Measurements from ENCODE around the gene MBP. TPM values are rescaled to one million over a fixed set of nuclear protein-coding genes. Genes with fewer than 3 reads are reported as not detected.

MBP gene
- total RNA-seq, 2 experiments from 2014 or later = 138 to 148 TPM

- Mint-ChIP-seq H3K36me3 (peaks cover 46% of the 10 kb centered on the region), H3K4me1 (peaks cover 21% of the 10 kb centered on the region), H3K27ac (no peak overlapping the region), H3K4me3 (no peak overlapping the region), H3K27me3 (no peaks in the 10 kb centered on the region), H3K9me3 (peaks cover 5% of the 10 kb centered on the region)
- POLR2A ChIA-PET = no interaction called here
- DNase-seq (no peak), ATAC-seq (ENCODE audit: low read depth) (no peak)
Measured at GRCh38 chr18:77038182-77038858, 94.3 kb downstream of the MBP start.

GRCh38 chr18:77037567-77037966 lies 95.0 kb downstream of the MBP start:
- ATAC-seq (ENCODE audit: low read depth) (no peak), DNase-seq (no peak)
- no peaks in the 10 kb centered on the region for H3K27me3 Mint-ChIP-seq
- no peak overlapping the region for H3K27ac Mint-ChIP-seq
- H3K36me3 Mint-ChIP-seq = peaks cover 41% of the 10 kb centered on the region
- peaks cover 5% of the 10 kb centered on the region for H3K9me3 Mint-ChIP-seq
- H3K4me3 Mint-ChIP-seq = no peak overlapping the region
- peaks cover 21% of the 10 kb centered on the region for H3K4me1 Mint-ChIP-seq
- POLR2A ChIA-PET = no interaction called here

GRCh38 chr18:77035380-77036187 lies 97.0 kb downstream of the MBP start:
- H3K27ac Mint-ChIP-seq = peak overlapping the region; percentile 12
- ATAC-seq (ENCODE audit: low read depth) (no peak), DNase-seq (no peak)
- H3K36me3 Mint-ChIP-seq = peaks cover 32% of the 10 kb centered on the region
- POLR2A ChIA-PET = no interaction called here
- peaks cover 19% of the 10 kb centered on the region for H3K4me1 Mint-ChIP-seq
- H3K27me3 Mint-ChIP-seq = no peaks in the 10 kb centered on the region
- peaks cover 5% of the 10 kb centered on the region for H3K9me3 Mint-ChIP-seq
- no peak overlapping the region for H3K4me3 Mint-ChIP-seq

- DNase-seq = no peak
- ATAC-seq (ENCODE audit: low read depth) = no peak
- H3K36me3 Mint-ChIP-seq = peaks cover 37% of the 10 kb centered on the region
- POLR2A ChIA-PET = no interaction called here
- H3K9me3 Mint-ChIP-seq = peaks cover 5% of the 10 kb centered on the region
- H3K27me3 Mint-ChIP-seq = no peaks in the 10 kb centered on the region
- no peak overlapping the region for H3K4me3 Mint-ChIP-seq
- H3K4me1 Mint-ChIP-seq = peaks cover 8% of the 10 kb centered on the region
- H3K27ac Mint-ChIP-seq = peak overlapping the region; percentile 1
Measured at GRCh38 chr18:77033575-77033974, 99.0 kb downstream of the MBP start.

- H3K27ac Mint-ChIP-seq = no peak overlapping the region
- H3K36me3 Mint-ChIP-seq = peaks cover 39% of the 10 kb centered on the region
- H3K4me3 Mint-ChIP-seq = no peak overlapping the region
- H3K27me3 Mint-ChIP-seq = no peaks in the 10 kb centered on the region
- POLR2A ChIA-PET = no interaction called here
- DNase-seq (no peak), ATAC-seq (ENCODE audit: low read depth) (no peak)
- peaks cover 6% of the 10 kb centered on the region for H3K4me1 Mint-ChIP-seq
- H3K9me3 Mint-ChIP-seq = peaks cover 5% of the 10 kb centered on the region
Measured at GRCh38 chr18:77032181-77032701, 100.3 kb downstream of the MBP start.

GRCh38 chr18:77031662-77032061 lies 100.9 kb downstream of the MBP start:
- ATAC-seq (ENCODE audit: low read depth) = no peak
- POLR2A ChIA-PET = no interaction called here
- H3K27me3 Mint-ChIP-seq = no peaks in the 10 kb centered on the region
- no peak for DNase-seq
- H3K36me3 Mint-ChIP-seq = peaks cover 40% of the 10 kb centered on the region
- H3K4me3 Mint-ChIP-seq = no peak overlapping the region
- H3K9me3 Mint-ChIP-seq = peaks cover 5% of the 10 kb centered on the region
- H3K27ac Mint-ChIP-seq = no peak overlapping the region
- peaks cover 6% of the 10 kb centered on the region for H3K4me1 Mint-ChIP-seq

GRCh38 chr18:77030201-77030600 lies 102.4 kb downstream of the MBP start:
- Mint-ChIP-seq H3K4me1 (peaks cover 2% of the 10 kb centered on the region), H3K9me3 (peaks cover 5% of the 10 kb centered on the region), H3K36me3 (peaks cover 33% of the 10 kb centered on the region), H3K27me3 (no peaks in the 10 kb centered on the region), H3K4me3 (no peak overlapping the region), H3K27ac (no peak overlapping the region)
- no peak for DNase-seq
- POLR2A ChIA-PET = interaction anchor here (0.7 to 1.1 kb wide), 2 partner anchors 17 to 25 kb away, joined by 4 to 6 read pairs; no protein-coding TSS in a partner anchor
- ATAC-seq (ENCODE audit: low read depth) = no peak

GRCh38 chr18:77025831-77026363 lies 106.7 kb downstream of the MBP start:
- H3K4me1 Mint-ChIP-seq = peaks cover 6% of the 10 kb centered on the region
- H3K36me3 Mint-ChIP-seq = peaks cover 23% of the 10 kb centered on the region
- ATAC-seq (ENCODE audit: low read depth) (no peak), DNase-seq (no peak)
- POLR2A ChIA-PET = no interaction called here
- no peaks in the 10 kb centered on the region for H3K9me3 Mint-ChIP-seq
- no peak overlapping the region for H3K4me3 Mint-ChIP-seq
- no peaks in the 10 kb centered on the region for H3K27me3 Mint-ChIP-seq
- no peak overlapping the region for H3K27ac Mint-ChIP-seq

GRCh38 chr18:77025123-77025522 lies 107.5 kb downstream of the MBP start:
- Mint-ChIP-seq H3K27me3 (no peaks in the 10 kb centered on the region), H3K9me3 (no peaks in the 10 kb centered on the region), H3K4me3 (no peak overlapping the region), H3K4me1 (peaks cover 7% of the 10 kb centered on the region), H3K36me3 (peaks cover 18% of the 10 kb centered on the region), H3K27ac (no peak overlapping the region)
- POLR2A ChIA-PET = no interaction called here
- DNase-seq (no peak), ATAC-seq (ENCODE audit: low read depth) (no peak)

- no peak overlapping the region for H3K27ac Mint-ChIP-seq
- peaks cover 16% of the 10 kb centered on the region for H3K36me3 Mint-ChIP-seq
Measured at GRCh38 chr18:77024476-77024875, 108.1 kb downstream of the MBP start.

GRCh38 chr18:77023102-77023782 lies 109.3 kb downstream of the MBP start:
- Mint-ChIP-seq H3K9me3 (no peaks in the 10 kb centered on the region), H3K4me1 (peaks cover 7% of the 10 kb centered on the region), H3K27me3 (no peaks in the 10 kb centered on the region), H3K4me3 (no peak overlapping the region), H3K36me3 (peaks cover 26% of the 10 kb centered on the region), H3K27ac (no peak overlapping the region)
- POLR2A ChIA-PET = no interaction called here
- DNase-seq (no peak), ATAC-seq (ENCODE audit: low read depth) (no peak)

More at GRCh38 chr18:77024476-77024875, 108.1 kb downstream of the MBP start:
- DNase-seq (no peak), ATAC-seq (ENCODE audit: low read depth) (no peak)
- POLR2A ChIA-PET = no interaction called here
- H3K4me1 Mint-ChIP-seq = peaks cover 7% of the 10 kb centered on the region
- H3K4me3 Mint-ChIP-seq = no peak overlapping the region
- no peaks in the 10 kb centered on the region for H3K27me3 Mint-ChIP-seq
- no peaks in the 10 kb centered on the region for H3K9me3 Mint-ChIP-seq

- H3K27ac Mint-ChIP-seq = no peak overlapping the region
- POLR2A ChIA-PET = no interaction called here
- no peaks in the 10 kb centered on the region for H3K27me3 Mint-ChIP-seq
- peaks cover 30% of the 10 kb centered on the region for H3K36me3 Mint-ChIP-seq
- ATAC-seq (ENCODE audit: low read depth) (no peak), DNase-seq (no peak)
- no peaks in the 10 kb centered on the region for H3K9me3 Mint-ChIP-seq
- H3K4me3 Mint-ChIP-seq = no peak overlapping the region
- H3K4me1 Mint-ChIP-seq = peaks cover 7% of the 10 kb centered on the region
Measured at GRCh38 chr18:77022556-77022955, 110.0 kb downstream of the MBP start.

- ATAC-seq (ENCODE audit: low read depth) (no peak), DNase-seq (no peak)
- no peak overlapping the region for H3K27ac Mint-ChIP-seq
- H3K36me3 Mint-ChIP-seq = peaks cover 27% of the 10 kb centered on the region
- POLR2A ChIA-PET = no interaction called here
- H3K4me1 Mint-ChIP-seq = peaks cover 7% of the 10 kb centered on the region
- H3K27me3 Mint-ChIP-seq = no peaks in the 10 kb centered on the region
- H3K4me3 Mint-ChIP-seq = no peak overlapping the region
- H3K9me3 Mint-ChIP-seq = no peaks in the 10 kb centered on the region
Measured at GRCh38 chr18:77022116-77022515, 110.5 kb downstream of the MBP start.

All from activated naive CD8-positive, alpha-beta T cell treated with anti-CD3 and anti-CD28 coated beads, Interleukin-2, amount 10 ng/mL, durations not matched to agents 7 days and 5 days (primary cell).